Erythroblast (primary cell): ENCODE data around the gene CREB5.

ENCODE experiments used
- GATA1 ChIP-seq: IDR thresholded peaks from 2 replicates; pipeline ENCODE4 v1.6.1; 2011; ENCODE audit warnings: low read depth, mild to moderate bottlenecking, control low read depth, low read length, moderate library complexity
- POLR2A ChIP-seq: IDR thresholded peaks from 2 replicates; pipeline ENCODE4 v1.6.1; 2011; ENCODE audit warnings: mild to moderate bottlenecking, low read length

GRCh38 chr7:28383975-28384374 lies 28.3 kb upstream of the CREB5 start:
- TF ChIP-seq POLR2A = no peak
- TF ChIP-seq GATA1 = no peak
